ENCODE measurements around the gene SLC24A3. TPM values are rescaled to one million over a fixed set of nuclear protein-coding genes. Genes with fewer than 3 reads are reported as not detected.

SLC24A3 gene
- total RNA-seq, 2 experiments from 2014 or later, result not detected

DNA sequence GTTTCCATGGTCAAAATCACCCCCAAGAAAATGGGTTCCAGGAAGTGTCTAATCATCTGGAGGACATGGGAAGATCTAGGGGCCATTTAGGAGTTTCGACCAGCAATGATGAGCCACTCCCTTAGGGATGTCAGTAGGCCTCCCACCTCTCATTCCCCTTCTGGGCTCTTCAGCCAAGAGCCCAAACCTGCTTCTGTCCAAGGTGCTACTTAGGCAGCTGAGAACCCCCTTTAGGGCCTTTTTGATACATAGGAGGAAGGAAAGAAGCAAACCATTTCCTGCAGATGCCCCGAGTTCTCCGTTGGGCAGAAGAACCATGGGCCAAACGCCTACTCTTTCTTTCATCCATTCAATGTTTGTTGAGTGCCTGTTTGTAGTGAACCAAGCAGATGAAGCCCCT, 404.2 kb downstream of the SLC24A3 start:
- no peak for DNase-seq (ENCODE audit: low spot score)
- CTCF ChIA-PET (ENCODE audit: unreplicated experiment), result no interaction called here
- no peak for TF ChIP-seq EZH2phosphoT487 (IDR thresholded peaks at IDR 0.05; ENCODE audit: borderline replicate concordance, low read depth, low read length)
- TF ChIP-seq, protein P1, sequence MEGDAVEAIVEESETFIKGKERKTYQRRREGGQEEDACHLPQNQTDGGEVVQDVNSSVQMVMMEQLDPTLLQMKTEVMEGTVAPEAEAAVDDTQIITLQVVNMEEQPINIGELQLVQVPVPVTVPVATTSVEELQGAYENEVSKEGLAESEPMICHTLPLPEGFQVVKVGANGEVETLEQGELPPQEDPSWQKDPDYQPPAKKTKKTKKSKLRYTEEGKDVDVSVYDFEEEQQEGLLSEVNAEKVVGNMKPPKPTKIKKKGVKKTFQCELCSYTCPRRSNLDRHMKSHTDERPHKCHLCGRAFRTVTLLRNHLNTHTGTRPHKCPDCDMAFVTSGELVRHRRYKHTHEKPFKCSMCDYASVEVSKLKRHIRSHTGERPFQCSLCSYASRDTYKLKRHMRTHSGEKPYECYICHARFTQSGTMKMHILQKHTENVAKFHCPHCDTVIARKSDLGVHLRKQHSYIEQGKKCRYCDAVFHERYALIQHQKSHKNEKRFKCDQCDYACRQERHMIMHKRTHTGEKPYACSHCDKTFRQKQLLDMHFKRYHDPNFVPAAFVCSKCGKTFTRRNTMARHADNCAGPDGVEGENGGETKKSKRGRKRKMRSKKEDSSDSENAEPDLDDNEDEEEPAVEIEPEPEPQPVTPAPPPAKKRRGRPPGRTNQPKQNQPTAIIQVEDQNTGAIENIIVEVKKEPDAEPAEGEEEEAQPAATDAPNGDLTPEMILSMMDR (conservative IDR thresholded peaks at IDR 0.05; ENCODE audit: low read length), result no peak

DNA sequence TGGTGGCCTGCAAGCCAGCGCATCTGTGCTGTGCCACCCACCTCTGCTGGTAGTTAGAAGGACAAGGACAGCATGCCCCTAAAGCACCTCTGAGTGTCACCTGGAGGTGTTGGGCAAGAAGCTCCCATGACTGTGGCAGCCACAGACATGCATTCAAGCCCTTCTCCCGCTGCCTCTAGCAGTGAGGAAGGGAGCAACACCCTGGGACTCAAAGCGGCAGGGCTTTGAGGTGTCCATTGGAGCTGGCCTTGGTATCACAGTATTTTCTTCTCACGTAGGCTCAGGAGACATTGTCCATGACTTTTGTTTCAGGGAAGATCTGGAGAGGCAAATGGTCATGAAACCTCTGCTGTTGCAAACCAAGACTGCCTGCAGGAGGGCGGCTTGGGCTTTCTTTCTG, 404.8 kb downstream of the SLC24A3 start:
- POLR2A ChIA-PET, result no interaction called here
- Histone ChIP-seq H3K9me3 (ENCODE audit: low read length) (no peaks in the 10 kb centered on the region), H3K4me1 (ENCODE audit: insufficient read depth, low read length, poor library complexity, severe bottlenecking) (no peaks in the 10 kb centered on the region), H2AFZ (ENCODE audit: low read length) (no peak overlapping the region), H4K20me1 (ENCODE audit: insufficient read depth, low read length) (no peaks in the 10 kb centered on the region), H3K36me3 (ENCODE audit: insufficient read depth, low read length) (no peaks in the 10 kb centered on the region), H3K4me2 (ENCODE audit: low read length) (no peak overlapping the region), H3K79me2 (ENCODE audit: insufficient read depth, low read depth, low read length) (no peaks in the 10 kb centered on the region), H3K27ac (ENCODE audit: low read depth, low read length, poor library complexity, severe bottlenecking) (no peak overlapping the region), H3K9me2 (ENCODE audit: insufficient read depth, low read length) (no peaks in the 10 kb centered on the region), H3K4me3 (ENCODE audit: low read depth, low read length, poor library complexity, severe bottlenecking) (no peak overlapping the region)
- no TSS peak for BruUV-seq (replicated peaks)
- CTCF ChIA-PET (ENCODE audit: unreplicated experiment), result no interaction called here
- no peak for TF ChIP-seq EZH2phosphoT487 (IDR thresholded peaks at IDR 0.05; ENCODE audit: borderline replicate concordance, low read depth, low read length)
- TF ChIP-seq, protein P1 (conservative IDR thresholded peaks at IDR 0.05; ENCODE audit: low read length), result no peak
- DNase-seq (ENCODE audit: low spot score), result no peak
- intact Hi-C loops (cut with micrococcal nuclease; ENCODE audit: unreplicated experiment), result no loop called here

More for the DNA sequence above, 404.2 kb downstream of the SLC24A3 start:
- no peaks in the 10 kb centered on the region for H3K4me1 ChIP-seq (ENCODE audit: insufficient read depth, low read length, poor library complexity, severe bottlenecking)
- H3K4me2 ChIP-seq (ENCODE audit: low read length), result no peak overlapping the region
- POLR2A ChIA-PET, result no interaction called here
- intact Hi-C loops (cut with micrococcal nuclease; ENCODE audit: unreplicated experiment), result no loop called here
- no peak overlapping the region for H3K27ac ChIP-seq (ENCODE audit: low read depth, low read length, poor library complexity, severe bottlenecking)
- no peaks in the 10 kb centered on the region for H3K79me2 ChIP-seq (ENCODE audit: insufficient read depth, low read depth, low read length)
- H3K4me3 ChIP-seq (ENCODE audit: low read depth, low read length, poor library complexity, severe bottlenecking), result no peak overlapping the region
- no peaks in the 10 kb centered on the region for H3K9me2 ChIP-seq (ENCODE audit: insufficient read depth, low read length)
- H4K20me1 ChIP-seq (ENCODE audit: insufficient read depth, low read length), result no peaks in the 10 kb centered on the region
- no TSS peak for BruUV-seq (replicated peaks)
- no peaks in the 10 kb centered on the region for H3K9me3 ChIP-seq (ENCODE audit: low read length)
- no peak overlapping the region for H2AFZ ChIP-seq (ENCODE audit: low read length)
- no peaks in the 10 kb centered on the region for H3K36me3 ChIP-seq (ENCODE audit: insufficient read depth, low read length)

DNA sequence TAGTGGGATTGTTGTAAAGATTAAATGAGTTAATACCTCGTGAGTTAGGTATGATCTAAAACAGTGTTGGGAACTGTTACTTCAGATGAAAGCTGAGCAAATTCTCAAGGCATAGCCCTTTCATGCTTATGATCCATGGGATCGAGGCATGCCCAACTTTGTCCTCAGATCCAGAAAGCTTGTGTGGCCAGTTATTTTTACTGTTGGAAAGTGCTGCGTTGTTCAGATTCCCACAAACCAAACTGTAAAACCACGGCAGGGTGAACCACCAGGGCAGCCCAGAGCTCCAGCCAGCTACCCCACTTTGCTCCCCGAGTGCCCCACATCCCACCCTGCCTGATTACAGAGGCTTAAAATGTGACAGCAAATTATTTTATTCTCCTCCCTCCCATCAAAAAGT, 406.3 kb downstream of the SLC24A3 start:
- H4K20me1 ChIP-seq (ENCODE audit: insufficient read depth, low read length), result no peaks in the 10 kb centered on the region
- no peak for TF ChIP-seq EZH2phosphoT487 (IDR thresholded peaks at IDR 0.05; ENCODE audit: borderline replicate concordance, low read depth, low read length)
- TF ChIP-seq, protein P1 (conservative IDR thresholded peaks at IDR 0.05; ENCODE audit: low read length), result no peak
- H3K9me2 ChIP-seq (ENCODE audit: insufficient read depth, low read length), result no peaks in the 10 kb centered on the region
- no peak overlapping the region for H3K4me3 ChIP-seq (ENCODE audit: low read depth, low read length, poor library complexity, severe bottlenecking)
- no peaks in the 10 kb centered on the region for H3K79me2 ChIP-seq (ENCODE audit: insufficient read depth, low read depth, low read length)
- intact Hi-C loops (cut with micrococcal nuclease; ENCODE audit: unreplicated experiment), result no loop called here
- no peaks in the 10 kb centered on the region for H3K9me3 ChIP-seq (ENCODE audit: low read length)
- no peaks in the 10 kb centered on the region for H3K36me3 ChIP-seq (ENCODE audit: insufficient read depth, low read length)
- ChIA-PET POLR2A (no interaction called here), CTCF (ENCODE audit: unreplicated experiment) (no interaction called here)
- no peak overlapping the region for H3K27ac ChIP-seq (ENCODE audit: low read depth, low read length, poor library complexity, severe bottlenecking)
- H2AFZ ChIP-seq (ENCODE audit: low read length), result no peak overlapping the region
- H3K4me2 ChIP-seq (ENCODE audit: low read length), result no peak overlapping the region
- no peaks in the 10 kb centered on the region for H3K4me1 ChIP-seq (ENCODE audit: insufficient read depth, low read length, poor library complexity, severe bottlenecking)
- BruUV-seq (replicated peaks), result no TSS peak
- no peak for DNase-seq (ENCODE audit: low spot score)

Data from OCI-LY7 (cell line).